Measurements from ENCODE around the gene ARID1A.

ARID1A gene

DNA sequence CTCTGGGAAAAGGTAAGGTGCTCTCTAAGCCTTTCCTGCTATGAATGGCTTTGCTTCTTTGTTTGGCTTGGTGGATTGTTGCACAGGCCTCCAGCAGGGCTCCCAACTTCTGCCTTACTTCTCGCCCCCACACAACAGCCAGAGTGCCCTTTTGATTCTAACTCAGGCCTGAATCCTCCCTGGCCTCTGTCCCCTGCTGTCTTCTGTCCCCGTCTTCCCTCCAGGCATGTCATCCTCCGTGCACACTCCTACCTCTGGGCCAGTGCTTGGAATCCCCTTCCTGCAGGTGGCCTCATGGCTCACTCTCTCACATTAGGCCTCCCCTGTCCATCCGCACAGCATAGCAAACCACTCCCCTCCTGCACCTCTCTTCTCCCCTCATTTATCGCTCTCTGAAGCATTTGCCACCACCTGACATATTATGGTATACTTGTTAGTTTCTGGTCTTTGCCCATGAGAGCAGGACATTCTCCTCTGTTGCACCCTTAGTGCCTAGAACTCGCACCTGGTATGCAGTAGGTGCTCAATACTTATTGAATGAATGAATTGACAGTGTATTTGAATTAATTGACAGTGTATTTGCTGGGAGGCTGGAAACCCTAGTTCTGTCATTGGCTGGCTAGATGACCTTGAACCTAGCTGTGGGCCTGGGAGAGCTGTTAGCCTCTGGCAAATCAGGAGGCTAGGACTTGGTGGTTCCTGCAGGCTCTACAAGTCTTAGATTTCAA lies 133.5 kb downstream of the ARID1A start:
- DNase-seq = no peak

DNA sequence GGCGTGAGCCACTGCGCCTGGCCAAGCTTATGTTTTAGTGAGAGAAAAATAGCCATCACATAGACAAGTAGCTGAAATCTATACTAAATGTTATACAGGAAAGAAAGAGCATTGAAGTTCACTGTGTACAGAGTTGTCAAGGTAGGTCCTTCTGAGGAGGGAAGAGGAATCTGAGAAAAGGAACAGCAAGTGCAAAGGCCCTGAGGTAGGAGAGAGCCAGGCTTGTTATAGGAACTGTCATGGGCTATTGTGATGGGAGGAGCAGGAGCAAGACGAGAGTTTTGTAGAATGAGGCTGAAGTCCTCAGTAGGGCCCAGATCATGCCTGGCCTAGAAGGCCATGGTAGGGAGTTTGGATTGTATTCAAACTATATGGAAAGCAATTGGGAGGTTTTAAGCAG lies 135.2 kb downstream of the ARID1A start:
- no peak for DNase-seq

Data from DMS79 (cell line).